HepG2 (cell line): ENCODE measurements around the gene ALPL. TPM values are rescaled to one million over a fixed set of nuclear protein-coding genes. Genes with fewer than 3 reads are reported as not detected.

Experiments
- ATAC-seq: fragments of 200-7000 bp; cut with Tn5 transposase; 3 replicates; pipeline ENCODE4 v1.9.1; 2020; ENCODE audit warnings: mild to moderate bottlenecking, moderate library complexity
- BruUV-seq: library from RNA; stranded (reverse); fragments of 400-500 nt; replicated peaks from 2 replicates; lab custom pipeline; 2021; lab: Mats Ljungman, UMichigan
- CTCF ChIA-PET: fragments of 300-600 bp; formaldehyde crosslinking; extraction: SDS; loops from one replicate; lab custom pipeline; 2021; ENCODE audit warnings: low total read pairs, inconsistent platforms, low intra/inter-chr PET ratio; lab: Yijun Ruan, JAX
- POLR2A ChIA-PET: fragments of 350-600 bp; sonication (Branson Sonifier 250); formaldehyde crosslinking; loops from one replicate; lab custom pipeline; 2020; ENCODE audit warnings: antibody characterized with exemption, inconsistent platforms; lab: Yijun Ruan, JAX
- DNase-seq: peaks from one replicate; pipeline ENCODE4 v3.0.0-alpha.2; 2015; ENCODE audit warnings: low spot score
- FAIRE-seq: peaks from 3 replicates; lab custom pipeline; 2011; peaks lifted over from hg19 to GRCh38; lab: Jason Lieb, UNC
- H2AFZ ChIP-seq: one replicate; pipeline ENCODE4 v1.6.1; 2011; ENCODE audit warnings: low read length, inconsistent platforms
- H3K27ac ChIP-seq: fragments of 300-600 bp; 3 replicates; pipeline ENCODE4 v1.8.0; 2011; ENCODE audit warnings: mixed run types, mild to moderate bottlenecking, mixed read lengths, low read length, inconsistent platforms; ENCODE audit not compliant: insufficient read depth; ENCODE audit errors: extremely low read length
- H3K27me3 ChIP-seq, 2 experiments: fragments of 200-600 bp in 1 of 2; 2 replicates in 1 of 2; 3 replicates in 1 of 2; pipeline versions ENCODE4 v1.6.0 to v1.8.0; 2011; ENCODE audit warnings: low read length in 2 of 2, mild to moderate bottlenecking in 2 of 2, moderate library complexity in 2 of 2, inconsistent platforms in 1 of 2; ENCODE audit not compliant: insufficient read depth in 2 of 2, control insufficient read depth in 1 of 2
- H3K36me3 ChIP-seq, 2 experiments: fragments of 200-600 bp in 1 of 2; replicated peaks in 1 of 2; 2 replicates in 1 of 2; 3 replicates in 1 of 2; pipeline versions ENCODE4 v1.5.1 to v1.8.0; 2011; ENCODE audit warnings: low read length in 2 of 2, inconsistent platforms in 1 of 2; ENCODE audit not compliant: insufficient read depth in 2 of 2, control insufficient read depth in 1 of 2
- H3K4me1 ChIP-seq: 2 replicates; pipeline ENCODE4 v1.5.1; 2012; ENCODE audit warnings: low read length, inconsistent platforms; ENCODE audit not compliant: insufficient read depth
- H3K4me2 ChIP-seq: 2 replicates; pipeline ENCODE4 v1.6.0; 2011; ENCODE audit warnings: low read depth, low read length, inconsistent platforms
- H3K4me3 ChIP-seq, 3 experiments: fragments of 200-600 bp in 1 of 3; sonication (generic), shearing (Covaris generic) in 1 of 3; replicated peaks in 1 of 3; 2 replicates each; pipeline ENCODE4 v1.5.1; 2011 to 2016; ENCODE audit warnings: low read length in 3 of 3, inconsistent platforms in 2 of 3, low read depth in 2 of 3, mild to moderate bottlenecking in 2 of 3, control low read depth in 1 of 3, mixed read lengths in 1 of 3; ENCODE audit not compliant: insufficient read depth in 1 of 3
- H3K79me2 ChIP-seq: one replicate; pipeline ENCODE4 v1.6.1; 2011; ENCODE audit warnings: low read length, inconsistent platforms; ENCODE audit not compliant: insufficient read depth
- H3K9ac ChIP-seq: 2 replicates; pipeline ENCODE4 v1.6.0; 2011; ENCODE audit warnings: mild to moderate bottlenecking, low read depth, low read length, inconsistent platforms; ENCODE audit not compliant: insufficient read depth
- H3K9me3 ChIP-seq: 2 replicates; pipeline ENCODE4 v1.5.1; 2012; ENCODE audit warnings: mild to moderate bottlenecking, low read length
- H4K20me1 ChIP-seq: 2 replicates; pipeline ENCODE4 v1.6.0; 2011; ENCODE audit warnings: inconsistent platforms, mild to moderate bottlenecking, low read length, moderate library complexity; ENCODE audit not compliant: insufficient read depth
- ATAD3A ChIP-seq: sonication (generic); formaldehyde crosslinking; IDR thresholded peaks from 2 replicates; pipeline ENCODE4 v1.4.0; 2020; ENCODE audit warnings: missing genetic modification reagents
- CHD4 ChIP-seq: fragments of 200-600 bp; sonication (generic); IDR thresholded peaks from 2 replicates; pipeline ENCODE4 v1.7.0; 2017; ENCODE audit warnings: mild to moderate bottlenecking, low read length, borderline replicate concordance
- CSRNP2 ChIP-seq: sonication (generic); formaldehyde crosslinking; conservative IDR thresholded peaks from 2 replicates; pipeline ENCODE4 v1.8.0; 2022; ENCODE audit warnings: low read depth, missing genetic modification reagents
- ELF3 ChIP-seq: IDR thresholded peaks from 2 replicates; pipeline ENCODE4 v1.6.1; 2016; ENCODE audit warnings: missing genetic modification reagents, missing compliant biosample characterization
- HNF1A ChIP-seq, 2 experiments: sonication (generic) in 1 of 2; formaldehyde crosslinking in 1 of 2; IDR thresholded peaks; 2 replicates each; pipeline versions ENCODE4 v1.4.0 to v1.6.1; 2016 to 2020; ENCODE audit warnings: borderline replicate concordance in 1 of 2, low read depth in 1 of 2, mild to moderate bottlenecking in 1 of 2, missing genetic modification reagents in 1 of 2
- MED13 ChIP-seq: sonication (generic); formaldehyde crosslinking; IDR thresholded peaks from 2 replicates; pipeline ENCODE4 v1.5.0; 2020; ENCODE audit warnings: missing genetic modification reagents
- SIN3A ChIP-seq: IDR thresholded peaks from 2 replicates; pipeline ENCODE4 v1.6.1; 2011; ENCODE audit warnings: low read depth, mild to moderate bottlenecking, control low read depth, low read length, borderline replicate concordance
- SP2 ChIP-seq: sonication (generic); formaldehyde crosslinking; IDR thresholded peaks from 2 replicates; pipeline ENCODE4 v1.5.1; 2020; ENCODE audit warnings: mild to moderate bottlenecking, missing genetic modification reagents
- ZNF263 ChIP-seq: sonication (generic); formaldehyde crosslinking; IDR thresholded peaks from 2 replicates; pipeline ENCODE4 v1.4.0; 2020; ENCODE audit warnings: missing genetic modification reagents
- ZNF569 ChIP-seq: sonication (generic); formaldehyde crosslinking; IDR thresholded peaks from 2 replicates; pipeline ENCODE4 v1.5.0; 2020; ENCODE audit warnings: mild to moderate bottlenecking, missing genetic modification reagents, moderate library complexity, borderline replicate concordance
- ZNF776 ChIP-seq: sonication (generic); formaldehyde crosslinking; IDR thresholded peaks from 2 replicates; pipeline ENCODE4 v1.4.0; 2020; ENCODE audit warnings: mild to moderate bottlenecking, missing genetic modification reagents
- ZNF777 ChIP-seq: sonication (generic); formaldehyde crosslinking; IDR thresholded peaks from 2 replicates; pipeline ENCODE4 v1.4.0; 2020; ENCODE audit warnings: missing genetic modification reagents
- WGBS: methylation state at CpG from one replicate; pipeline ENCODE4 v1.1.6; 2017; ENCODE audit warnings: low lambda C conversion rate; 5-methylcytosine and 5-hydroxymethylcytosine counted together
- in situ Hi-C: cut with HindIII; loops from 2 replicates; pipeline ENCODE4 v1.10.0; 2017; ENCODE audit warnings: low pct_unique_long_range_greater_than_20kb; ENCODE audit not compliant: extremely low pct_ligation_motif_present
- intact Hi-C: fragments of 100-400 bp; cut with micrococcal nuclease; formaldehyde crosslinking; loops from one replicate; pipeline ENCODE4 v1.10.0; 2022; ENCODE audit not compliant: unreplicated experiment
- polyA plus RNA-seq, 8 experiments: library from polyadenylated mRNA; depleted of rRNA in 3 of 8; stranded (reverse) in 7 of 8; unstranded in 1 of 8; fragments of >200 nt; fragmentation: Illumina TruSeq in 4 of 8; extraction: Trizol in 4 of 8; gene quantifications; 2 replicates each; pipeline versions ENCODE4 v1.2.1 to v1.2.3, GENCODE V29; 2011 to 2016; ENCODE audit warnings: low read depth in 4 of 8, missing spikeins in 1 of 8, mixed read lengths in 1 of 8; ENCODE audit not compliant: insufficient read depth in 1 of 8
- total RNA-seq, 5 experiments: library from RNA; depleted of rRNA; stranded (reverse); fragments of >200 nt; fragmentation: Illumina TruSeq; extraction: Trizol; gene quantifications; 2 replicates each; pipeline ENCODE4 v1.2.3, GENCODE V29; 2016; ENCODE audit warnings: low read depth in 1 of 5
- TF ChIP-seq, protein P1 (sequence below): sonication (generic); formaldehyde crosslinking; IDR thresholded peaks from 2 replicates; pipeline ENCODE4 v1.5.0; 2020; ENCODE audit warnings: missing genetic modification reagents
- TF ChIP-seq, protein P2 (sequence below): sonication (generic); formaldehyde crosslinking; IDR thresholded peaks from 2 replicates; pipeline ENCODE4 v1.4.0; 2020; ENCODE audit warnings: low read depth, mild to moderate bottlenecking, missing genetic modification reagents

ALPL gene
- total and polyA plus RNA-seq, 2 of the 13 experiments (the other 11 are each of a cell fraction or from before 2014, with no cell fraction given), result 0.12 TPM; not detected in 1

DNA sequence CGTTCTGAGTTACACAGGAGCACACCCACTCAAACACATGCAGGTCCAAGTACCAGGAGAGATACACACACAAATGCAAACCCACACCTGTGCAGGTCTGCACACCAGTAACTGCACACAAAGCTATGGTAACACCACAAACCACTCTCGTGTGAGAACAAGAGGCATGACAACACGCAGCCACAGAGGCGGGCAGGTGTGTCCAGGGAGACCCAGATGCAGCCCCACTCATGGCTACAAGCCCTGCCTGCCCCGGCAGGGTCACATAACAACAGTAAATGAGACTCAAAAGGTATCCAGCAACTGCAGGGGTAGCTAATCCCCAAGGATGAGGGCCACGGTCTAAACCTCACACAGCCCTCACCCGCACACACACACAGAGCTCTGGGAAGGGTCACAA is 111.8 kb downstream of the ALPL start:
- Histone ChIP-seq H3K79me2 (peaks cover 11% of the 10 kb centered on the region), H3K27me3 (no peaks in the 10 kb centered on the region; a peak in 1 of 5 replicates), H3K4me2 (no peak overlapping the region), H3K36me3 (peaks cover 18 to 30% of the 10 kb centered on the region in 2 experiments), H3K27ac (no peak overlapping the region), H3K4me3 (no peak overlapping the region), H3K9me3 (no peaks in the 10 kb centered on the region), H3K4me1 (peaks cover 33% of the 10 kb centered on the region), H3K9ac (no peak overlapping the region), H4K20me1 (peaks cover 2% of the 10 kb centered on the region; the same call in 1 of the 2 replicates), H2AFZ (no peak overlapping the region)
- POLR2A ChIA-PET, result no interaction called here
- 98% methylated on average over 3 of the region's 7 CpGs for WGBS
- ATAC-seq, result no peak
- BruUV-seq, result no TSS peak
- no peak for DNase-seq
- intact Hi-C loops, result no loop called here
- CTCF ChIA-PET, result no interaction called here
- TF ChIP-seq HNF1A (IDR thresholded peaks at IDR 0.05; ENCODE audit: low read depth) (no peak), HNF1A (CRISPR knock-in tag; IDR thresholded peaks at IDR 0.05; ENCODE audit: borderline replicate concordance) (no peak), CHD4 (no peak), ELF3 (CRISPR knock-in tag) (no peak), MED13 (no peak), SIN3A (no peak), SP2 (no peak), ATAD3A (CRISPR knock-in tag) (no peak), ZNF263 (no peak), ZNF569 (no peak), CSRNP2 (CRISPR knock-in tag) (no peak), ZNF776 (CRISPR knock-in tag) (no peak), ZNF777 (CRISPR knock-in tag) (no peak)
- TF ChIP-seq, protein P1, sequence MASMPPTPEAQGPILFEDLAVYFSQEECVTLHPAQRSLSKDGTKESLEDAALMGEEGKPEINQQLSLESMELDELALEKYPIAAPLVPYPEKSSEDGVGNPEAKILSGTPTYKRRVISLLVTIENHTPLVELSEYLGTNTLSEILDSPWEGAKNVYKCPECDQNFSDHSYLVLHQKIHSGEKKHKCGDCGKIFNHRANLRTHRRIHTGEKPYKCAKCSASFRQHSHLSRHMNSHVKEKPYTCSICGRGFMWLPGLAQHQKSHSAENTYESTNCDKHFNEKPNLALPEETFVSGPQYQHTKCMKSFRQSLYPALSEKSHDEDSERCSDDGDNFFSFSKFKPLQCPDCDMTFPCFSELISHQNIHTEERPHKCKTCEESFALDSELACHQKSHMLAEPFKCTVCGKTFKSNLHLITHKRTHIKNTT (CRISPR knock-in tag), result no peak
- TF ChIP-seq, protein P2, sequence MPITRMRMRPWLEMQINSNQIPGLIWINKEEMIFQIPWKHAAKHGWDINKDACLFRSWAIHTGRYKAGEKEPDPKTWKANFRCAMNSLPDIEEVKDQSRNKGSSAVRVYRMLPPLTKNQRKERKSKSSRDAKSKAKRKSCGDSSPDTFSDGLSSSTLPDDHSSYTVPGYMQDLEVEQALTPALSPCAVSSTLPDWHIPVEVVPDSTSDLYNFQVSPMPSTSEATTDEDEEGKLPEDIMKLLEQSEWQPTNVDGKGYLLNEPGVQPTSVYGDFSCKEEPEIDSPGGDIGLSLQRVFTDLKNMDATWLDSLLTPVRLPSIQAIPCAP (CRISPR knock-in tag), result no peak
- no peak for FAIRE-seq
- in situ Hi-C loops, result no loop called here
